GM19239 (cell line): ENCODE results near the gene PIP4K2C.
"Not testable (repeated sequence)": the region's sequence is repeated elsewhere in the genome, so short reads cannot be mapped to it uniquely, and the experiment has no call there.

ENCODE experiments used
- DNase-seq: peaks from one replicate; pipeline ENCODE4 v3.0.0; 2011; ENCODE audit warnings: low spot score; ENCODE audit not compliant: insufficient read length
- FAIRE-seq: peaks from 2 replicates; lab custom pipeline; 2011; peaks lifted over from hg19 to GRCh38; lab: Jason Lieb, UNC

Gene PIP4K2C

GRCh38 chr12:57583008-57583831 is 7.8 kb upstream of the PIP4K2C start:
- DNase-seq (peak; percentile 84), FAIRE-seq (peak; percentile 79)

GRCh38 chr12:57584050-57584449 is 6.9 kb upstream of the PIP4K2C start:
- FAIRE-seq (no peak), DNase-seq (no peak)

GRCh38 chr12:57584690-57585089 is 6.3 kb upstream of the PIP4K2C start:
- no peak for DNase-seq

GRCh38 chr12:57585156-57585555 is 5.8 kb upstream of the PIP4K2C start:
- FAIRE-seq (no peak), DNase-seq (no peak)

More at GRCh38 chr12:57584690-57585089, 6.3 kb upstream of the PIP4K2C start:
- no peak for FAIRE-seq

- FAIRE-seq (no peak), DNase-seq (no peak)
Measured at GRCh38 chr12:57586128-57586527, 4.9 kb upstream of the PIP4K2C start.

- DNase-seq = no peak
- no peak for FAIRE-seq
Measured at GRCh38 chr12:57586832-57587429, 4.1 kb upstream of the PIP4K2C start.

- not testable (repeated sequence) for FAIRE-seq, DNase-seq
Measured at GRCh38 chr12:57588951-57589610, 1.9 kb upstream of the PIP4K2C start.

- DNase-seq = no peak
- FAIRE-seq = no peak
Measured at GRCh38 chr12:57590479-57590863, 521 bp upstream of the PIP4K2C start.

- FAIRE-seq = no peak
- no peak for DNase-seq
Measured at GRCh38 chr12:57591782-57592325, 862 bp downstream of the PIP4K2C start.

- FAIRE-seq (no peak), DNase-seq (no peak)
Measured at GRCh38 chr12:57592551-57593165, 1.7 kb downstream of the PIP4K2C start.

GRCh38 chr12:57593187-57593586 is 2.2 kb downstream of the PIP4K2C start:
- FAIRE-seq = no peak
- no peak for DNase-seq

- FAIRE-seq (no peak), DNase-seq (no peak)
Measured at GRCh38 chr12:57600395-57600794, 9.4 kb downstream of the PIP4K2C start.

GRCh38 chr12:57602544-57602943 is 11.6 kb downstream of the PIP4K2C start:
- no peak for DNase-seq
- no peak for FAIRE-seq

GRCh38 chr12:57603324-57603723 is 12.3 kb downstream of the PIP4K2C start:
- no peak for DNase-seq
- FAIRE-seq = no peak

GRCh38 chr12:57603815-57604453 is 12.9 kb downstream of the PIP4K2C start:
- FAIRE-seq (peak; percentile 63), DNase-seq (no peak)

- peak; percentile 48 for FAIRE-seq
- no peak for DNase-seq
Measured at GRCh38 chr12:57604454-57604991, 13.5 kb downstream of the PIP4K2C start, which contains the start of gene DTX3. Gene DTX3, plus strand, starts transcription at chr12:57604824. Its CDS starts 1,694 bp downstream, at chr12:57606518.

GRCh38 chr12:57604992-57605810 is 14.2 kb downstream of the PIP4K2C start:
- peak; percentile 28 for FAIRE-seq

GRCh38 chr12:57605811-57606311 is 14.9 kb downstream of the PIP4K2C start:
- no peak for DNase-seq
- no peak for FAIRE-seq

More at GRCh38 chr12:57604992-57605810, 14.2 kb downstream of the PIP4K2C start:
- DNase-seq = no peak
